ENCODE results near the gene TBX19.

The TBX19 gene

DNA sequence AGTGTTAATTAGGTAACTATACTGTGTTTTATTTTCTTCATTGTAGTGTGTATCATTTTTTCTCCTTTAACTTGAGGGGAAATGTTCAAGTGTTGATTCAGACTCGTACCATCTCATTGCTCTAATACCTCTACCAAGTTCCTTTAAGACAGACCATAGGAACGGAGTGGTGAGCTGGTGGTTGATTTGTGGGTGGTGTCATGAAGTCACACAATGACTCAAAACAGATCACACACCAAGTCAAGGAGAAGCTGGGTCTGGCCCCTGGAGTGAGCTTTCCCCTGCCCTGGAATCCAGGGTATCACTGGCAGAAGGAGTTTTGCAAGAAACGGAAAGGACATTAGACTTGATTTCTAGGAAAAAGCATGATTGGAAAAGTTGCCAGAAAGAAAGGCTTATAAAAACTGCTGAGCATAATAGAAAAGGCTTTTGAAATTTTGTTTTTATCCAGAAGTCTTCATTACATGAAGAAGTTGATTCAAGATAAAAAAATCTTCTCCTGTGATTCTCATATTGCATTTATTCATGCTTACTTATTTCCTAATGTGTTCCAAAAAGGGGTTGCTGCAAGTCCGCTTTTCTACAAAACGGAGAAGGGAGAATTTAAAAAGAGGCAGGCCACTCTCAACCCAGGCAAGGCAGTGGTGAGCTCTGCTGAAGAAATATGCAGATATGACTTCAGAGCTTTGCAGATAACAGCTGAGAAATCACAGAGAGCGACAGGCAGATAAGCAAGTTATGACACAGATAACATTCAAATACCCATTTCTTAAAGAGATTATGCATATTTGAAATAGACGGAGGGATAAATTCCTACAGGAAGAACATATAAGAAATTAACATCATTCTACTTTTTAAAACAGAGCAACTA is 79.7 kb downstream of the TBX19 start:
- TF ChIP-seq, protein P1, sequence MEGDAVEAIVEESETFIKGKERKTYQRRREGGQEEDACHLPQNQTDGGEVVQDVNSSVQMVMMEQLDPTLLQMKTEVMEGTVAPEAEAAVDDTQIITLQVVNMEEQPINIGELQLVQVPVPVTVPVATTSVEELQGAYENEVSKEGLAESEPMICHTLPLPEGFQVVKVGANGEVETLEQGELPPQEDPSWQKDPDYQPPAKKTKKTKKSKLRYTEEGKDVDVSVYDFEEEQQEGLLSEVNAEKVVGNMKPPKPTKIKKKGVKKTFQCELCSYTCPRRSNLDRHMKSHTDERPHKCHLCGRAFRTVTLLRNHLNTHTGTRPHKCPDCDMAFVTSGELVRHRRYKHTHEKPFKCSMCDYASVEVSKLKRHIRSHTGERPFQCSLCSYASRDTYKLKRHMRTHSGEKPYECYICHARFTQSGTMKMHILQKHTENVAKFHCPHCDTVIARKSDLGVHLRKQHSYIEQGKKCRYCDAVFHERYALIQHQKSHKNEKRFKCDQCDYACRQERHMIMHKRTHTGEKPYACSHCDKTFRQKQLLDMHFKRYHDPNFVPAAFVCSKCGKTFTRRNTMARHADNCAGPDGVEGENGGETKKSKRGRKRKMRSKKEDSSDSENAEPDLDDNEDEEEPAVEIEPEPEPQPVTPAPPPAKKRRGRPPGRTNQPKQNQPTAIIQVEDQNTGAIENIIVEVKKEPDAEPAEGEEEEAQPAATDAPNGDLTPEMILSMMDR (conservative IDR thresholded peaks at IDR 0.05; ENCODE audit: low read depth), result no peak

DNA sequence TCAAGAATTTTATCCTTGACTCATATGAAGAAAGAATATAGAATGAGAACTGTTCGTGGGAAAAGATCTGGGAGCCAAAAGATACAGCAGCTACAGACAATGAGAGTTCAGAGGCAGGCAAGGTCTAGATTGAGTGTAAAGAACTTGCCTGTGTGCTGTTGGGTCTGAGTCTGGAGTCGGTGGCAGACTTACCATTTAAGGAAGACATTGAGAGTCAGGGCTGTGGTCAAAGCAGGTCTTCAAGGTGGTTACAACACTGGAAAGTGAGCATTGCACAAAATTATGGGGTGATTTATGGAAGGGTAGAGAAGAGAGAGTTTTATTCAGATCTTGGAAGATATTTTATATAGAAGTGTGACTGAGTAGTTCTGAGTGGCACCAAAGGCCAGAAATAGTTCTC is 80.6 kb downstream of the TBX19 start:
- TF ChIP-seq, protein P1 (conservative IDR thresholded peaks at IDR 0.05; ENCODE audit: low read depth), result no peak
- no peak overlapping the region for H3K27ac ChIP-seq
- no peak for DNase-seq (ENCODE audit: low spot score)
- ChIA-PET POLR2A (ENCODE audit: low non-redundant PET) (no interaction called here), CTCF (interaction anchor here (0.5 kb wide), 1 partner anchor 9 kb away, joined by 4 read pairs; no protein-coding TSS in a partner anchor)

More for the DNA sequence above, 79.7 kb downstream of the TBX19 start:
- no peak for DNase-seq (ENCODE audit: low spot score)
- CTCF ChIA-PET, result interaction anchor here (0.5 to 0.7 kb wide), 2 partner anchors 10 to 35 kb away, joined by 3 to 4 read pairs; no protein-coding TSS in a partner anchor
- POLR2A ChIA-PET (ENCODE audit: low non-redundant PET), result no interaction called here
- no peak overlapping the region for H3K27ac ChIP-seq

DNA sequence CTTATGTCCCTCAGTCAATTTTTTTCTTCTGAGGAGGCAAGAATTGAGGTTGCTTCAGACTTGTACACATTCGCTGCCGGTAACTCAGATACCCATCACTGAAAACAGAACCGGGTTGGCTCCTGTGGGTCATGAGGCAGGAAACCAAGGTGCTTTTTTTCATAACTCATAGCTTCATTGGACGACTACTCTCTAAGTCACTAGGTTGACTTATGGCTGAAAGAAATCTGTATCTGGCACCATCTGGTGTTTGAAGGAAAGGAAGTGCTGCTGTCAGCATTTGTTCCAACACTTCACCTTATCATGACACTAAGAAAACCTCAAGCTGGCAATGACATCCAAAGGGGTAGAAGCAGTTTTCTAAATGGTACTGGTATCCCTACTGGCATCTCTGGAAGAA is 82.3 kb downstream of the TBX19 start:
- no peak for DNase-seq (ENCODE audit: low spot score)
- no peak overlapping the region for H3K27ac ChIP-seq
- TF ChIP-seq, protein P1 (conservative IDR thresholded peaks at IDR 0.05; ENCODE audit: low read depth), result no peak
- ChIA-PET POLR2A (ENCODE audit: low non-redundant PET) (no interaction called here), CTCF (interaction anchor here (0.7 kb wide), 1 partner anchor 133 kb away, joined by 4 read pairs; no protein-coding TSS in a partner anchor)
